IPS-18c (cell line): Measurements from ENCODE around the gene OSCAR.

Experiments used
- H3K4me3 ChIP-seq: 2 replicates; pipeline ENCODE4 v1.7.0; 2013; ENCODE audit warnings: low read depth, mild to moderate bottlenecking, low read length, moderate library complexity; ENCODE audit not compliant: insufficient read depth
- H3K9me3 ChIP-seq: one replicate; pipeline ENCODE4 v1.6.1; 2013; ENCODE audit warnings: mild to moderate bottlenecking, low read length, moderate library complexity; ENCODE audit not compliant: control insufficient read depth, insufficient read depth

OSCAR gene

GRCh38 chr19:54100561-54100960 is at the start of gene OSCAR:
OSCAR (minus strand) TSS chr19:54100803; CDS start chr19:54100792, 11 bp downstream.
- no peak within 1 kb of the TSS for H3K4me3 ChIP-seq
- H3K9me3 ChIP-seq = no peaks in the 10 kb centered on the region

DNA sequence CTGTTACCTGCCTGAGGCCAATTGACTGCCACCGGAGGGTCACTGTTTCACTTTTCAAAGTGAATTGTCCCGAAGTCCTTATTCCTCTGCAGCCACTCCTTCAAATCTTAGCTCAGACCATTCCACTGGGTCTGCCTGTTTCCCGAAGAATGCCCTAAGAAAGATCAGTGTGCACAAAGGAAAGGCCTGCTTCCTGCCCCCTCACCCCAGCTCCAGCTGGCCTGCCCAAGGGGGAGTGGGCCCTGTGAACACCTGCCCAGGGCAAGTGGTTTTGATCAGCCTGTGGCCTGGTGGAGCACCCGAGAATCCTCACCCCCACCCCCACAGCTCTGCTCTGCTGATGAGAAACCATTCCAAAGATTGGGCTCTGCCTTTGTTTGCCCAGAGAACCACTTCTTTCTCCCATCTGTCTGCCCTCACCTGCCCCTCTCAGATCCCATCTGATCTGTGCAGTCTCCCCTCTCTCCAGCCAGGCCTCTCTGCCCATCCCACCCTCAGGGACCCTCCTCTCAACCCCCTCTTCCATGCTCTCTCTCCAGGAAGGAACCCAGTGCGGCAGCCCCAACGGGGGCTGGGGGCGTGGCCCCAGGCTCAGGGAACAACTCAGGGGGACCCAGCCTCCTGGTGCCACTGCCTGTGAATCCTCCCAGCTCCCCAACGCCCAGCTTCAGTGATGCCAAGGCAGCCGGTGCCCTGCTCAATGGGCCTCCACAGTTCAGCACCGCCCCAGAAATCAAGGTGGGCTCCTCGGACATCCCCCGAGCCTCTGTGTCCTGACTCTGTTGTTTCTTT is 48.6 kb upstream of the OSCAR start:
- Histone ChIP-seq H3K9me3 (peaks cover 3% of the 10 kb centered on the region), H3K4me3 (no peak overlapping the region)

DNA sequence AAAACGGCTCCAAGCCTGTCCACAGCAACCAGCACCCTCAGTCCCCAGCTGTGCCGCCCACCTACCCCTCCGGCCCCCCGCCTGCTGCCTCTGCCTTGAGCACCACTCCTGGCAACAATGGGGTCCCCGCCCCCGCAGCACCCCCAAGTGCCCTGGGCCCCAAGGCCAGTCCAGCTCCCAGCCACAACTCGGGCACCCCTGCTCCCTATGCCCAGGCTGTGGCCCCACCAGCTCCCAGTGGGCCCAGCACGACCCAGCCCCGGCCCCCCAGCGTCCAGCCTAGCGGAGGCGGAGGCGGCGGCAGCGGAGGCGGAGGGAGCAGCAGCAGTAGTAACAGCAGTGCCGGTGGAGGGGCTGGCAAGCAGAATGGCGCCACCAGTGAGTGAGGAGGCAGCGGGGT is 47.6 kb upstream of the OSCAR start:
- Histone ChIP-seq H3K4me3 (no peak overlapping the region), H3K9me3 (peaks cover 3% of the 10 kb centered on the region)

DNA sequence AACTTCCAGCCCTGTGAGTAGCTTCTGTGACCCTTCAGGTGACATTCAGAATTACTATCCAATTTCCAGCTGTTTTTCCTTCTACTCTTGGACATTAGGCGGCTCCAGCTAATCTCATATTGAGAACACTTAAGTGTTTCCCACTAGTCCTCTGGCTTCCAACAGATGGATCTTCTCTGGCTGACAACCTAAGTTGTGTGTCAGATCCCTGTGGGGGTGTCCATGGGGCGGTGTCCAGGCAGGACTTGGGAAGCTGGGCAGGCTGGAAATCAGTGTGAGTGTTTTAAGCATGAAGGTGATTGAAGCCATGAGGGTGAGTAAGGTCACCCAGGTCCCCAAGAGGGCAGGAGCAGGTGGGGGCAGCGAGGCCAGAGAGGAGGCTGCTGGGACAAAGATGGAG is 47.1 kb upstream of the OSCAR start:
- Histone ChIP-seq H3K4me3 (no peak overlapping the region), H3K9me3 (peaks cover 3% of the 10 kb centered on the region)

DNA sequence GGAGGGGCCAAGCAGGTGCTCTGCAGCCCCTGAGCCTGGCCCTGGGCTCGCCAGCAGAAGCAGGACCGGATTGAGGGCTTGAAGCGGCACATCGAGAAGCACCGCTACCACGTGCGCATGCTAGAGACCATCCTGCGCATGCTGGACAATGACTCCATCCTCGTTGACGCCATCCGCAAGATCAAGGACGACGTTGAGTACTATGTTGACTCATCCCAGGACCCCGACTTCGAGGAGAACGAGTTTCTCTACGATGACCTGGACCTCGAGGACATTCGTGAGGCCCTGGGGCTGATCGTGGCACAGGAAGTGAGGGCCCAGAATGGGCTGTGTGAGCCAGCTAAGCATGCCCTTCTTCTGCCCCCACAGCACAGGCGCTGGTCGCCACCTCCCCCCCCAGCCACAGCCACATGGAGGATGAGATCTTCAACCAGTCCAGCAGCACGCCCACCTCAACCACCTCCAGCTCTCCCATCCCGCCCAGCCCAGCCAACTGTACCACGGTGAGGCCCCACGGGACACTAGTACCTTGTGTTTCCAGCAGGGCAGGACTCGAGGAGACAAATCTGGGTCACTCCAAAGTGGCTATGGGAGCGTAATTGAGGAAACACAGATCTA is 45.0 kb upstream of the OSCAR start:
- H3K4me3 ChIP-seq = no peak overlapping the region
- peaks cover 3% of the 10 kb centered on the region for H3K9me3 ChIP-seq

- Histone ChIP-seq H3K4me3 (no peak overlapping the region), H3K9me3 (peaks cover 3% of the 10 kb centered on the region)
These were observed 41.7 kb upstream of the OSCAR start for GRCh38 chr19:54142166-54142780.

- Histone ChIP-seq H3K9me3 (peaks cover 2% of the 10 kb centered on the region), H3K4me3 (no peak overlapping the region)
These were observed 40.8 kb upstream of the OSCAR start for GRCh38 chr19:54141356-54141755.

DNA sequence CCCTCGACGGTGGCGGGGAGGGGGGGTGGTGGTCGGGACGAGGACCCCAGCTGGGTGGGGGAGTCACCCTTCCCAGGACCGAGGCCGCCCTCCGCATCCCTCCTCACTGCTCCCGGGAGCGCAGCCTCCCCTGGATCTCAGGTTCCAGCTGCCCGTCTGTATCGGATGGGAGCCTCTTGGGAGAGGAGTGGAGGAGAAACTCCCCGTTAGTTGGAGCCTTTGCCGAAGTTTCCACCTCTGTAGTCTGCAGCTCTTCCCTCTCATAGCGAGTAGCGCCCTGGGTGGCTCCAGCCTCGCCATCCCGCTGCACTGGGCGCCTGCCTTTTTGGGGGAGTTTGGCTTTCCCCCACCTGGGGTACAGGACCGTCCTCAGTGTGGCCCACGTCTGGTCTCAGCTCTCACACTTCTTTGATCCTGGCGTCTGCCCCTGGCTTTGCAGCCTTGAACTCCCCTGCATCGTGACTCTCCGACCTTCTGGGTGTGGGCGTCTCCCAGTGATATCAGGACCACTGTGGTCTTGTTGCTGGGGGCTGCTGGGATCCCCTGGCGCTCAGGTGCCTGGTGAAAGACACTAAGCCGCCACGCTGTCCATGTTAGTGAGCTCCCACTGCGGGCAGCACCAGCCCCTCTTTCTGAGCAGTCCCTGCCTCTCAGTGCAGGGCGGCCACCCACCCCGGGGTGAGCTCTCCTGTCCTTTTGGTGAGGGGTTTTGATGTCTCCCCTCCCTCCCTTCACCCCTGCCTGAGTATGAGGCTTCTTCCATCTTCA is 38.1 kb upstream of the OSCAR start:
- Histone ChIP-seq H3K9me3 (no peaks in the 10 kb centered on the region), H3K4me3 (peak overlapping the region; percentile 77)

- peak within 1 kb of the TSS; percentile 77 for H3K4me3 ChIP-seq
- H3K9me3 ChIP-seq = peaks cover 2% of the 10 kb centered on the region
These were observed 37.3 kb upstream of the OSCAR start, which contains the start of gene CNOT3 for GRCh38 chr19:54137699-54138488. CNOT3 (plus strand) TSS chr19:54137762; CDS start chr19:54142979, 5,217 bp downstream.

DNA sequence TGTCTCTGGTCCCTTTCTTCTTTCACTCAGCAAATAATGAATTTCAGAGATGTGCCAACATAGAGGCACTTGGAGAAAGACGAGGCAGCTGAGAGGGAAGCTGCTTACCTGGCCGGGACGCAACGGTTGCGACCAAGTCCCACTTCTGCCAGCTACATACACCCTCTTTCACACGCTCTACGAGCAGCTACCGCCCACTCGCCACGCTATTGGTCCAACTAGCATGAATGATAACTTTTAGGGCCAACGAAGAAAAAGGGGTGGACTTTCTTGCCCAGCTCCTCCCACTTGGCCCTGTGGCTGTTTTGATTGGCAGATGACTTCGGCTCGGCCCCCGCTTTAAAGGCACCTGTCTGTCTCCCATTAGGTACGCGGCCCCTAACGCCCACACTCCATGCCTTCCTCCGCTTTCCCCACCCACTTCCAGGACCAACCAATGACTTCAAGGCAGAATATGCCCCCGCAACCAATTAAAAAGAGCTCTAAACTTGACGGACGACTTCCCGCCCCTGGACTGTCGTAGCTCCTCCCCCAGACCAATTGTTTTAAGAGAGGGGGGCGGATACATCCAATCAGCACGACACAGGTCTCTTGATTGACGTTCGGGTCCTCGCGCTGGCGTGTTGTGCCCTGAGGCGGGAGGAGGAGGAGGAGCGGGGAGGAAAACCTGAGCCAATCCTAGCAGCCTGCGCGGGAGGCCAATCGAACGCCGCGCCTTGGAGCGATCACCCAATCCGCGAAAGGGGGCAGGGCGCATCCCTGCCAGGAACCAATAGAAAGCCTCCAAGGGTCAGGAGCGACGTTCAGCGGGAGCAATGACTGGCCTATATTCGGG is 36.5 kb upstream of the OSCAR start:
- Histone ChIP-seq H3K4me3 (peak overlapping the region; percentile 77), H3K9me3 (peaks cover 2% of the 10 kb centered on the region)

- H3K4me3 ChIP-seq = peak overlapping the region; percentile 59
- peaks cover 2% of the 10 kb centered on the region for H3K9me3 ChIP-seq
These were observed 35.7 kb upstream of the OSCAR start for GRCh38 chr19:54136086-54136863.

DNA sequence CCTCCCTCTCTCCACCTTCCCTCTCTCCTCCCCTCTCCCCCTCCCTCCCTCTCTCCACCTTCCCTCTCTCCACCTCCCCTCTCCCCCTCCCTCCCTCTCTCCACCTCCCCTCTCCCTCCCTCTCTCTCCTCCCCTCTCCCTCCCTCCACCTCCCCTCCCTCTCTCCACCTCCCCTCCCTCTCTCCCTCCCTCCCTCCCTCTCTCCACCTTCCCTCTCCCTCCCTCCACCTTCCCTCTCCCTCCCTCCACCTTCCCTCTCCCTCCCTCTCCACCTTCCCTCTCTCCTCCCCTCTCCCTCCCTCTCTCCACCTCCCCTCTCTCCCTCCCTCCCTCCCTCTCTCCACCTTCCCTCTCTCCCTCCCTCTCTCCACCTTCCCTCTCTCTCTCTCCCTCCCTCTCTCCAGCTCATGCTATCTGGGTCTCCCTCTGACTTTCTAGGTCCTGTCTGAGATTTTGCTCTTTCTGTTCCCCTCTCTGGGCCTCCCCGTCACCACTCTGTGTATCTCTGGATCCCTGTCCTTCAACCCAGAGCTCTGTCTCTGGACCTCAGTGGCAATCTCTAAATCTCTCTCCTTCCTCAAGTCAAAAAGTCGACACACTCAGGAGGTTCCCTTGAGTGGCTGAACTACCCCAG is 33.5 kb upstream of the OSCAR start:
- Histone ChIP-seq H3K9me3 (peaks cover 2% of the 10 kb centered on the region), H3K4me3 (no peak overlapping the region)

- no peak overlapping the region for H3K4me3 ChIP-seq
- peaks cover 2% of the 10 kb centered on the region for H3K9me3 ChIP-seq
These were observed 32.8 kb upstream of the OSCAR start for GRCh38 chr19:54133312-54133956.

- peaks cover 2% of the 10 kb centered on the region for H3K9me3 ChIP-seq
- no peak overlapping the region for H3K4me3 ChIP-seq
These were observed 29.0 kb upstream of the OSCAR start for GRCh38 chr19:54129617-54129996.
